Endometrial microvascular endothelial cells (primary cell): ENCODE data around the gene SMCO4. TPM values are rescaled to one million over a fixed set of nuclear protein-coding genes. Genes with fewer than 3 reads are reported as not detected.

Source experiments
- in situ Hi-C: cut with HindIII; loops from 2 replicates; pipeline ENCODE4 v1.10.0; 2017; ENCODE audit warnings: low sequenced_read_pairs, low pct_unique_long_range_greater_than_20kb; ENCODE audit errors: inconsistent ontology term
- total RNA-seq: library from RNA; depleted of rRNA; stranded (reverse); fragments of >200 nt; gene quantifications from one replicate; pipeline ENCODE4 v1.2.3, GENCODE V29; 2015; ENCODE audit errors: inconsistent ontology term

The SMCO4 gene
- total RNA-seq, 1 donor from 2014 or later, result 10.1 TPM

GRCh38 chr11:93514712-93515111, 28.5 kb downstream of the SMCO4 start:
- in situ Hi-C loops, result no loop called here

- in situ Hi-C loops, result no loop called here
Observed at GRCh38 chr11:93513772-93514171, 29.4 kb downstream of the SMCO4 start.

- in situ Hi-C loops, result no loop called here
Observed at GRCh38 chr11:93512949-93513667, 30.1 kb downstream of the SMCO4 start.

DNA sequence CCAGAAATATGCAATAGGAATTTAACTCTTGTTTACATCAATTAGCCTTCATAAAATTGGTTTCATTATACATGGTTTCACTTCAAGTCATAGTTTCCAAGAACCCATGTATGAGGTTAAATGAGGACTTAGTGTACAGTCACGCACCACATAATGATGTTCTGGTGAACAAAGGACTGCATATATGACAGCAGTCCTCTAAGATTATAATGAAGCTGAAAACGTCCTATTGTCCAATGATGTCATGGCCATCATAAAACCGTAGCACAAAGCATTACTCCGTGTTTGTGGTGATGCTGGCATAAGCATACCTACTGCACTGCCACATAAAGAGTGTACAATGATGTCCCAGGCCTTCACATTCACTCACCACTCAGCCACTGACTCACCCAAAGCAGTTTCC, 31.1 kb downstream of the SMCO4 start:
- in situ Hi-C loops, result no loop called here

- in situ Hi-C loops, result no loop called here
Observed at GRCh38 chr11:93510196-93510873, 32.9 kb downstream of the SMCO4 start.

- in situ Hi-C loops, result no loop called here
Observed at GRCh38 chr11:93507517-93507916, 35.7 kb downstream of the SMCO4 start.

DNA sequence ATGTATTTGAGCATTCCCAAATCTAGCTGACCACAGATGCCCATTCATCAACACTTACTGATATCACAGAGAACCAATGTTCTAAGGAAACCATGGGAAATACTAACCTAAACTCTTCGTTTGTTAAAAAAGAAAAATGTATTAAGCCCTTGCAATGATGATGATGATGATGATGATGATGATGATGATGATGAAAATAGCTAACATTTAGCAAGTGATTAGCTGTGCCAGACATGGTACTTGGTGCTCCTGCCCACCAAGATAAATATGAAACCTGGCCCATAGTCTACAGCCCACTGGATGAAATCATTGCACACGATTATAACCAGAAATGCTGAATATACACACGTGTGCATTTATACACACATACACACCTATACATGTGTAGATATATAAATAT, 37.5 kb downstream of the SMCO4 start:
- in situ Hi-C loops, result no loop called here

- in situ Hi-C loops, result no loop called here
Observed at GRCh38 chr11:93504110-93505095, 38.8 kb downstream of the SMCO4 start.

DNA sequence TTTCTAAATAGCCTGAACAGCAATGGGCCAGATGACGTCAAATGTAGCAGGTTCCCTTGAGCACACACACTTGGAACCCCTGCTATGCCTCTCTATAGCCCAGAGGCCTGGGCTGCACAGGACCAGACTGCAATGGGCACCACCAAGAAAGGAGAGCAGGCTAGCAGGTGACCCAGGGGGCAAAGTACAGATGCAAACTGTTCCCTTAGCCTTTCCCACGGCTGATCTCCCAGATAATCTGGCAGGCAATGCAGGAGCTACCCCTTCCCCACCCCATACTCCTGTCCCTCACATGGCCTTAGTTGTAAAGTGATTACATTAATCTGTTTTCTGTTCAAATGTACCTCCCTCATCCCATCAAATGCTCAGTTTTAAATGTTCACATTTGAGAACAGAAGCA, 41.3 kb downstream of the SMCO4 start:
- in situ Hi-C loops, result no loop called here

DNA sequence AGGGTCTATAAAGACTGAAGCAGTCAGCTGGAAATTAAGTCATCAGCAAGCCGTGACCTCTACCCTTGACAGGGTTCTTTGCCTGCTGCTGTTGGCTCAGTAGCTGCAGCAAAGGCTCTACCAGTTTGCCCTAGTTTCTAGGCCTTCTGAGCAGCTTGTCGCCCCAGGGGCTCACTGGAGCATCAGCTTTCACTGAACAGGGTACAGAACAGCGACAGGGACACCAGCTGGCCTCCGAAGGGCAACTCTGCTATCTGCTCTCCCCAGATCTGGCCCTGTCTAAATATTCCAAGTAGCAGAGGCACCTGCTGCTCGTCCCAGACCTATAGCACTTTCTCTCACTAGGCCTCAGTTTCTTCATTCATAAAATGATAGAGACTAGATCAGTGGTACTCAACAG, 42.4 kb downstream of the SMCO4 start:
- in situ Hi-C loops, result no loop called here

- in situ Hi-C loops, result no loop called here
Observed at GRCh38 chr11:93498641-93499040, 44.5 kb downstream of the SMCO4 start.

- in situ Hi-C loops, result no loop called here
Observed at GRCh38 chr11:93498161-93498560, 45.0 kb downstream of the SMCO4 start.

GRCh38 chr11:93497596-93497995, 45.6 kb downstream of the SMCO4 start:
- in situ Hi-C loops, result no loop called here

DNA sequence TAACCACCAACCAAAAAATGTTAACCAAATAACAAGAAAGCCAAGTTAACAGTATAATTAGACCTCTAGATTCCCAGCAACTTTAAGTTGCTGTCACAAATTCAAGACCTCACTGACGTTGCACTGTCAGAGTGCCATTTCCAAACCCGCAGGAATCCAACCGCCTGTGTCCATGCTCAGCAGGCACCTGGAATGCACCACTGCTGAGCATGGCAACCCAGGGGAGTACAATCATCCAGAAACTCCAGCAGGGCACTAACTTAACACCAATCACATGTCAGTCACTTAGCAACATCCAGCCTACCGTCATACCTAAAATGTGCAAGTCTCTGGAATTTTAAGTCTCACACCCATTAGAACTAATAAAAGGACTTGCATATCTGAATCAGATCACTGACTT, 48.8 kb downstream of the SMCO4 start:
- in situ Hi-C loops, result no loop called here

GRCh38 chr11:93493252-93493897, 49.8 kb downstream of the SMCO4 start:
- in situ Hi-C loops, result no loop called here

- in situ Hi-C loops, result no loop called here
Observed at GRCh38 chr11:93492464-93493251, 50.5 kb downstream of the SMCO4 start.

DNA sequence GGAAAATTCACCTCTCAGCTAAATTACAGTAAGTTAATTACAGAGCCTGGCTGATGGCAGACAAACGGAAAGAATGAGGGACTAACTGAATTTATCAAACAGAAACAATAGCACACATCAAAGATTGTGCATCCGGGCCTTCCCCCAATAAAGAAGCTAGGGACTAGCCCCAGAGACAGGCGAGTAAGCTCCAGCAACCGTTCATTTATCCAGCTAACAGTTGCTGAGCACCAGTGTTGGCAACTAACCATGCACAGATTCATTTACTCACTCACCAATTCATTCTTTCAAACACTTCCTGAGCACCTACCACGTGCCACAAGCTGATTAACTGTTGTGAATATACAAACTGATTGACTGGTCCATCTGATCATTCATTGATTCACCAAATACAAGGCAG, 51.2 kb downstream of the SMCO4 start:
- in situ Hi-C loops, result no loop called here

- in situ Hi-C loops, result no loop called here
Observed at GRCh38 chr11:93490996-93491618, 52.1 kb downstream of the SMCO4 start.
